ENCODE results near the gene WASF2. TPM values are rescaled to one million over a fixed set of nuclear protein-coding genes. Genes with fewer than 3 reads are reported as not detected.

Gene WASF2
- total and polyA plus RNA-seq, 2 of the 13 experiments (the other 11 are each of a cell fraction or from before 2014, with no cell fraction given) = 10.4 to 27.7 TPM

DNA sequence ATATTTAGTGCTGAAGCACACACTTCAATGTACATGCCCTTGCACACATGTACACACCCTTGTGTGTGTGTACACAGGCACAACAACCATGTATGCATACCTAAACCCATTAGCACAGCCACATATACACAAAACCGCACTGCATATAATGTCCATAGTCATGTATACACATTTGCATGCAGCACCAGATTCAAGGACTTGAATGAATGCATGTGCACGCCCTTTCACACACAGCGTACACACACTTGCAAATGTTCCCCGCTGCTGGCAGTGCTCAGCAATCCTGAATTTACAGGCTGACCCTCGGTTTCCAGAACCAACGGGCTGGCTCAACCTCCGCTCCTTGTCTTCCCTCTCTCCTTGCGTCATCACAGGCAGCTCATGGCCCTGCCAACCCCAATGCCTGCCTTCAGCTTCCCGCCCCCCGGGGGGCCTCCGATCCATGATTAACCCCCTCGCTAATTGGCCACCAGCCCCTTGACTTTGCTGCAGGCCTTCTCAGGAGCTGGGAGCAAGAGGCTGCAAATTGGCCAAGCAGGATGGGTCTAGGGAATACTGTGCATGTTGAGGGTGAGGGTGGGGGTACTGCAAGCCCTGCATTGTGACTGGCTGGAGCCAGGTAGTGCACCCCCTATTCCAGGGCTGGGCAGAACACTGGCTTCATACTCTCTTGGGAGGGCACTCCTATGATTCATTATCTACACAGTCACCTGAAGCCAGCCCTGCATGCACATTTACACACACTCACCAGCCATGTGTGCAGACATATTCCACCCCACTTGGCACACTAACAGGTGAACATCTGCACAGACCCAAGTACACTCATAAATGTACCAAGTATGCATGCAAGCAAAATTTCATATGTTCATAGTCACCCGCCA is 89.6 kb downstream of the WASF2 start:
- POLR2A ChIA-PET = no interaction called here
- Histone ChIP-seq H4K20me1 (ENCODE audit: insufficient read depth, low read length) (no peaks in the 10 kb centered on the region), H3K9ac (ENCODE audit: insufficient read depth, low read depth, low read length) (no peak overlapping the region), H3K27me3 (ENCODE audit: control insufficient read depth in 1 of 2, insufficient read depth in 2 of 2, low read length in 2 of 2) (0 out of 5 replicates have a peak, but pooled peaks cover 0 to 2% of the 10 kb centered on the region in 2 experiments), H3K4me1 (ENCODE audit: insufficient read depth, low read length) (0 out of 2 replicates have a peak, but pooled peaks cover 4% of the 10 kb centered on the region), H3K9me3 (ENCODE audit: low read length) (no peaks in the 10 kb centered on the region), H2AFZ (ENCODE audit: low read length) (no peak overlapping the region), H3K79me2 (ENCODE audit: insufficient read depth, low read length) (no peaks in the 10 kb centered on the region), H3K4me2 (ENCODE audit: low read depth, low read length) (no peak overlapping the region), H3K36me3 (replicated peaks in 1 of 2; ENCODE audit: control insufficient read depth in 1 of 2, insufficient read depth in 2 of 2, low read length in 2 of 2) (no peaks in the 10 kb centered on the region), H3K27ac (ENCODE audit: extremely low read length, insufficient read depth, low read length) (no peak overlapping the region), H3K4me3 (replicated peaks in 1 of 3; ENCODE audit: insufficient read depth in 1 of 3, low read depth in 2 of 3, low read length in 3 of 3) (no peak overlapping the region)
- ATAC-seq (no peak), FAIRE-seq (no peak), DNase-seq (ENCODE audit: low spot score) (no peak)
- peak; percentile 73 for TF ChIP-seq AGO2 (optimal IDR thresholded peaks at IDR 0.05; ENCODE audit: low read depth, low read length)
- no peak for TF ChIP-seq ZNF501 (CRISPR knock-in tag; IDR thresholded peaks at IDR 0.05)
- no peak for TF ChIP-seq TAF1 (CRISPR knock-in tag; IDR thresholded peaks at IDR 0.05)
- TF ChIP-seq KMT2A (CRISPR knock-in tag; IDR thresholded peaks at IDR 0.05) = no peak
- TF ChIP-seq, protein P1, sequence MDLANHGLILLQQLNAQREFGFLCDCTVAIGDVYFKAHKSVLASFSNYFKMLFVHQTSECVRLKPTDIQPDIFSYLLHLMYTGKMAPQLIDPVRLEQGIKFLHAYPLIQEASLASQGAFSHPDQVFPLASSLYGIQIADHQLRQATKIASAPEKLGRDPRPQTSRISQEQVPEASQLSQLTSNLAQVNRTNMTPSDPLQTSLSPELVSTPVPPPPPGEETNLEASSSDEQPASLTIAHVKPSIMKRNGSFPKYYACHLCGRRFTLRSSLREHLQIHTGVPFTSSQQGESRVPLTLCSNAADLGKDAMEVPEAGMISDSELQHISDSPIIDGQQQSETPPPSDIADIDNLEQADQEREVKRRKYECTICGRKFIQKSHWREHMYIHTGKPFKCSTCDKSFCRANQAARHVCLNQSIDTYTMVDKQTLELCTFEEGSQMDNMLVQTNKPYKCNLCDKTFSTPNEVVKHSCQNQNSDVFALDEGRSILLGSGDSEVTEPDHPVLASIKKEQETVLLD (CRISPR knock-in tag; IDR thresholded peaks at IDR 0.05; ENCODE audit: low read depth) = no peak
- no peak for TF ChIP-seq ZNF543 (CRISPR knock-in tag; IDR thresholded peaks at IDR 0.05)
- in situ Hi-C loops (cut with HindIII; ENCODE audit: extremely low pct_ligation_motif_present, low pct_unique_long_range_greater_than_20kb) = no loop called here
- intact Hi-C loops (cut with micrococcal nuclease; ENCODE audit: unreplicated experiment) = no loop called here
- 65% methylated on average over 13 of the region's 13 CpGs for WGBS (ENCODE audit: low lambda C conversion rate)
- CTCF ChIA-PET (ENCODE audit: low intra/inter-chr PET ratio, low total read pairs) = no interaction called here
- no TSS peak for BruUV-seq (replicated peaks)
